Fibroblast of villous mesenchyme (primary cell): ENCODE results near the gene GJC1. TPM values are rescaled to one million over a fixed set of nuclear protein-coding genes. Genes with fewer than 3 reads are reported as not detected.

Experiments
- DNase-seq: peaks from one replicate; pipeline ENCODE4 v3.0.0-alpha.2; 2010; ENCODE audit warnings: low read depth
- H3K4me3 ChIP-seq: 2 replicates; pipeline ENCODE4 v1.5.1; 2011; ENCODE audit warnings: low read depth, mild to moderate bottlenecking, low read length
- CTCF ChIP-seq: IDR thresholded peaks from 2 replicates; pipeline ENCODE4 v1.5.1; 2012; ENCODE audit warnings: low read depth, mild to moderate bottlenecking, low read length; ENCODE audit not compliant: insufficient read depth
- total RNA-seq: library from RNA; depleted of rRNA; stranded (reverse); fragments of >200 nt; gene quantifications from 2 replicates; pipeline ENCODE4 v1.2.3, GENCODE V29; 2012

The GJC1 gene
- total RNA-seq, 1 donor: 30.2 TPM

DNA sequence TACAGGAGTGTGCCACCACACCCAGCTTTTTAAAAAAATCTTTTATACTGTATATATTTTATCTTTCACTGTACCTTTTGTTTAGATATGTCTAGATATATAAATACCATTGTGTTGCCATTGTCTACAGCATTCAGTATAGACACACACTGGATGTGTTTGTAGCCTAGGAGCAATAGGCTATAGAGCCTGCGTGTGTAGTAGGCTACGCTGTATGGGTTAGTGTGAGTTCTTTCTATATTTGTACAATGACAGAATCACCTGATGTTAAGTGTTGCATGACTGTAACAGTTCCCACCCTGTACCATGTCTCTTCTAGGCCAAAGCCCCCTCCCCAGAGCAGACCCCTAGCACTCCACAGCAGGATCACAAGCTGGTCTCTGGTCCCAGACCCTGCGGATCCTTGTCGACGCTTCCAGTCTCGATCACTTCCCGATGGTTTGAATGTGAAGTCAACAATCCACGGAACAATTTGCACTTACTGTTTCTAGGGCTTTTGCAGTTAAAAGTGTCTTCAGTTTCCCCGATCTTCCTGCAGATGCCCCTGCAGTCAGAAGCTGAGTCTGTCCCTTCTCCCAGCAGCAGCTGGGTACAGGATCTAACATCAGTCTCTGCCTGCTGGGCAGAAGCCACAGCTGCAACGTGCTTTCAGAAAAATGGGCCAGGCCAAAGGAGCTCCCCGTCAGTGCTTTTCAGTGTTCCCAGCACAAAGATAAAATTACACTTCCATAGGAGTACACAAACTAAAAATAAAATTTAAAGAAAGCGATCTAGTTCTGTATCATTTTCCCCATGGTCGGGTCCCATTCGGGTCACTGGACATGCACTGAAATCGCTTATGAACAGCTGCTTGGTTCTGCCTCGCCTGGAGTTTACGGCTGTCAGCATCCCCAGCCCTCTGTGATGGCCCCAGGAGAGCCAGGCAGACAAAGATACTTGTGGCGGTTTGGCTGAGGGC, 35.9 kb downstream of the GJC1 start:
- no peak for DNase-seq
- no peak overlapping the region for H3K4me3 ChIP-seq

DNA sequence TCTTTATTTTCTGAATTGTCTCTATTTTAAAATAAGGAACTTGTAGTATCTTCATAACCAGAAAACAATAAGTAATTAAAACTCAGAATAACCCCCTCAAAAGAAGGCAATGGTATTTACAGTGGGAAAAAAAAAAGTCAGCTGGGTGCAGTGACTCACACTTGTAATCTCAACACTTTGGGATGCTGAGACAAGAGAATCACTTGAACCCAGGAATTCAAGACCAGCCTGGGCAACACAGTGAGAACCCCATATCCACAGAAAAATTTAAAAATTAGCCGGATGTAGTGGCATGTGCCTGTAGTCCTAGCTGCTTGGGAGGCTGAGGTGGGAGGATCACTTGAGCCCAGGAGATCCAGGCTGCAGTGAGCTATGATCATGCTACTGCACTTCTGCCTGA, 37.8 kb downstream of the GJC1 start:
- peak; percentile 36 for DNase-seq
- no peak overlapping the region for H3K4me3 ChIP-seq
- TF ChIP-seq CTCF: no peak

More for the DNA sequence above, 35.9 kb downstream of the GJC1 start:
- no peak for TF ChIP-seq CTCF

- no peak for DNase-seq
- H3K4me3 ChIP-seq: no peak overlapping the region
- no peak for TF ChIP-seq CTCF
Observed at GRCh38 chr17:44788139-44788538, 41.9 kb downstream of the GJC1 start.

DNA sequence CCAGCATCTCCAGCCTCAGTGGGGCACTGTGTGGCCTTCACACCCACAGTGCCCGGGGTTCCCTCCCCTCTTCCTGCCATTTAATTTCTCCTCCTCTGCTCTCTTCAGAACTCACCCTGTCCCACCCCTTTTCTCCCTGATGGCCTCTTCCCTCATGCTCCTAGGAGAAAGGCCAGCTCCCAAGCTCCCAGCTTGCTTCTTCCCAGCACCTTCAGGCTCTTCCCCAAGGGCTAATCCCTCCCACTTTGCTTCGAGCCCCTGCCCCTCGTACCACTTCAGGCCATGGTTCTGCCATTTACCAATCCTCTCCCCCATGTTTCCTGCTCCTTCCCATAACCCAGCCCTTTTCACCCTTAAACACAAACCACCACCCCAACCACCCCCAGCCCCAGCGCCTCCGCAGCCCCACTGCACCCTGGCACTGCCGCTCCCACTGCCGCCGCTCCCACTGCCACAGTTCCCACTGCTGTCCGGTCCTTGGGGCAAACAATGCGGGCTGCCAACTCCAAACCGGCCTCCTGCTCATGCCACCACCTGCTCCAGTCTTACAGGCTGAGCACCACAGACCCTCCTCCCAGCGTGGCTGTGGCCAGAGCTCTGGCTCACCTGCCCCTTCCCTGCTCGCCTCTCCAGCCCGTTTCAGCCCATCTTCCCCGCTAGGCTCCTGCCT, 42.7 kb downstream of the GJC1 start:
- no peak for TF ChIP-seq CTCF
- H3K4me3 ChIP-seq: no peak overlapping the region
- no peak for DNase-seq

DNA sequence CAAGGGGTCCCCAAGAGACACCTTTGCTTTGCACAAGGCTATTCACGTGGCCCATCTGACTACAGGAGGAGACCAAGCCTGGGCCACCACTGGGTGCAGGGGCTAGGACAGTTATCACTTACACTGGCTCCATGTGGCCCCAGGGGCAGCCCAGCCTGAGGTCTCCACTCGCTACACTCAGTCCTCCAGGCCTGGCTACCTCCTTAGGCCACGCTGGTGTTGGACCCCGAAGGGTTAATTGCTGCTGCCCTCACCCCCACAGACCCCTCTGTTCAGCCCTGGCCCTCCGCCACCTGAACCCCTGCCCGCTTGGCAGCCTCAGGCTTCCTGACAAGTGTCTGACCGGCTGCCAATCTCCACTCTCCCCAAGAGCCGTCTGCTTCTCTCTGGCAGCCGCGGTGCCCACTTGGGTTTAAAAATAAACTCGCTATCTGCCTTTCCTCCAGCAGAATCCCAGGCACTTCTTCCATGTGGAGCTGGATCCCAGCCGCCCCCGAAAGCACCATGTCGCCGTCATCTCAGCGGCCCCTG, 43.5 kb downstream of the GJC1 start:
- TF ChIP-seq CTCF: no peak
- DNase-seq: no peak
- no peak overlapping the region for H3K4me3 ChIP-seq

DNA sequence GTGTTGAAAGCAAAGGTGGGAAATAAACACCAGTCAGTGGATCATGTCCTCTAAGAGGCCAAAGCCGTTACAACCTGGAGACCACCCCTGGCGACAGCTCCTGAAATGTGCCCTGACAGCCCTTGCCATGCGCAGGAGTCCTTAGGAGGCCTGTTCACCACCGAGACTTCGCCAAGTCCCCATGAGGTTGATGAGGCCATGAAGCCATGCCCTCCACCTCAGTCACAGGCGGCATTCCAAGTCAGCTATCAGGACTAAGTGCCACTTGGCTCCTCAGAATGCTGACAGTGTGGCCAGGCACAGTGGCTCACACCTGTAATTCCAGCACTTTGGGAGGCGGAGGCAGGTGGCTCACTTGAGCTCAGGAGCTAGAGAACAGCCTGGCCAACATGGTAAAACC, 44.2 kb downstream of the GJC1 start:
- H3K4me3 ChIP-seq: no peak overlapping the region
- DNase-seq: no peak
- no peak for TF ChIP-seq CTCF
